Aorta (tissue), 5 donors: ENCODE data around the gene URB1. TPM values are rescaled to one million over a fixed set of nuclear protein-coding genes. Genes with fewer than 3 reads are reported as not detected.

Experiments used
- ATAC-seq: fragments of 200-7000 bp; cut with Tn5 transposase; one replicate; pipeline ENCODE4 v1.9.1; 2022; ENCODE audit warnings: moderate library complexity; ENCODE audit not compliant: low FRiP score
- DNase-seq, 2 donors: peaks; one replicate each; pipeline ENCODE4 v3.0.0-alpha.2; 2020
- H3K27ac ChIP-seq, 2 donors: one replicate each; pipeline ENCODE4 v1.5.1; 2013; ENCODE audit warnings: low read length in 2 of 2, mild to moderate bottlenecking in 2 of 2, moderate library complexity in 2 of 2, control low read depth in 1 of 2, inconsistent platforms in 1 of 2, low read depth in 1 of 2
- H3K27me3 ChIP-seq, 2 donors: one replicate each; pipeline ENCODE4 v1.6.1; 2013; ENCODE audit warnings: control low read depth in 1 of 2, low read length in 1 of 2, mild to moderate bottlenecking in 1 of 2, moderate library complexity in 1 of 2; ENCODE audit not compliant: insufficient read depth in 2 of 2, control insufficient read depth in 1 of 2
- H3K36me3 ChIP-seq, 2 donors: one replicate each; pipeline ENCODE4 v1.6.1; 2013; ENCODE audit warnings: control low read depth in 1 of 2, low read length in 1 of 2, mild to moderate bottlenecking in 1 of 2; ENCODE audit not compliant: insufficient read depth in 2 of 2, control insufficient read depth in 1 of 2
- H3K4me1 ChIP-seq, 2 donors: one replicate each; pipeline ENCODE4 v1.6.1; 2013; ENCODE audit warnings: low read length in 2 of 2, control low read depth in 1 of 2, mild to moderate bottlenecking in 1 of 2, moderate library complexity in 1 of 2; ENCODE audit not compliant: insufficient read depth in 2 of 2, control insufficient read depth in 1 of 2
- H3K4me3 ChIP-seq, 2 donors: one replicate each; pipeline ENCODE4 v1.5.1; 2013; ENCODE audit warnings: low read length in 2 of 2, control low read depth in 1 of 2, mild to moderate bottlenecking in 1 of 2
- H3K9me3 ChIP-seq: one replicate; pipeline ENCODE4 v1.6.1; 2013; ENCODE audit warnings: mild to moderate bottlenecking, low read length; ENCODE audit not compliant: control insufficient read depth
- WGBS, 2 donors: extraction: QIAGEN DNeasy Blood & Tissue Kit; methylation state at CpG; one replicate each; pipeline ENCODE4 v1.1.7; 2013; 5-methylcytosine and 5-hydroxymethylcytosine counted together
- intact Hi-C, 2 donors: fragments of 100-400 bp; cut with DNase I; formaldehyde crosslinking; loops; one replicate each; pipeline versions ENCODE4 v1.14.2 to v1.15.0; 2022
- polyA plus RNA-seq, 2 donors: library from polyadenylated mRNA; stranded (reverse); fragments of 200-250 nt; gene quantifications; one replicate each; pipeline ENCODE4 v1.2.3, GENCODE V29; 2013
- total RNA-seq, 2 donors: library from RNA; stranded (reverse); fragmentation: NEBNext Ultra II Directional; extraction: Animal tissue kit (Norgen Biotek cat#: 25700); gene quantifications; one replicate each; pipeline ENCODE4 v1.2.1, GENCODE V29; 2021
- donor health status: healthy with polysubstance abuse.
- donor health status: Bipolar disorder and iron deficiency.
- donor health status: DM: no; HTN: no; CAD: no.
- donor health status: DM: no; HTN: no; CAD: no.
- donor health status: DM: yes; HTN: yes; CAD: no.

Gene URB1
- total and polyA plus RNA-seq, 4 donors = 2.0 to 34.2 (median 13.0) TPM

- Histone ChIP-seq H3K4me1 (no peaks in the 10 kb centered on the region), H3K27ac (no peak overlapping the region), H3K9me3 (no peaks in the 10 kb centered on the region), H3K27me3 (no peaks in the 10 kb centered on the region), H3K4me3 (no peak overlapping the region), H3K36me3 (no peaks in the 10 kb centered on the region)
- 92% methylated on average over 41 of the region's 41 CpGs for WGBS, 2 donors
- DNase-seq (no peak), ATAC-seq (no peak)
- intact Hi-C loops = no loop called here
Observed at GRCh38 chr21:32300117-32300681, 92.6 kb downstream of the URB1 start.

- Histone ChIP-seq H3K27ac (no peak overlapping the region), H3K4me3 (no peak overlapping the region), H3K27me3 (no peaks in the 10 kb centered on the region), H3K9me3 (no peaks in the 10 kb centered on the region), H3K36me3 (no peaks in the 10 kb centered on the region), H3K4me1 (no peaks in the 10 kb centered on the region)
- WGBS, 2 donors = 83% methylated on average over 6 of the region's 6 CpGs
- intact Hi-C loops = no loop called here
- ATAC-seq (no peak), DNase-seq (no peak)
Observed at GRCh38 chr21:32299695-32300094, 93.1 kb downstream of the URB1 start.

GRCh38 chr21:32298658-32299081 is 94.1 kb downstream of the URB1 start, which contains the start of gene MRAP:
Gene MRAP, plus strand, starts transcription at chr21:32298855. Its CDS starts 117 bp downstream, at chr21:32298972.
- Histone ChIP-seq H3K9me3 (no peaks in the 10 kb centered on the region), H3K4me3 (no peak within 1 kb of the TSS), H3K36me3 (no peaks in the 10 kb centered on the region), H3K27me3 (no peaks in the 10 kb centered on the region), H3K27ac (no peak within 1 kb of the TSS), H3K4me1 (no peaks in the 10 kb centered on the region)
- ATAC-seq (no peak), DNase-seq (no peak)
- intact Hi-C loops = no loop called here
- 88 to 89% methylated on average over 14 of the region's 14 CpGs for WGBS, 2 donors

- DNase-seq (no peak), ATAC-seq (no peak)
- Histone ChIP-seq H3K36me3 (no peaks in the 10 kb centered on the region), H3K9me3 (no peaks in the 10 kb centered on the region), H3K27me3 (no peaks in the 10 kb centered on the region), H3K27ac (no peak overlapping the region), H3K4me3 (no peak overlapping the region), H3K4me1 (no peaks in the 10 kb centered on the region)
- 89 to 90% methylated on average over 6 of the region's 6 CpGs for WGBS, 2 donors
- intact Hi-C loops = no loop called here
Observed at GRCh38 chr21:32298148-32298559, 94.7 kb downstream of the URB1 start.

- Histone ChIP-seq H3K36me3 (no peaks in the 10 kb centered on the region), H3K27me3 (no peaks in the 10 kb centered on the region), H3K9me3 (no peaks in the 10 kb centered on the region), H3K4me1 (no peaks in the 10 kb centered on the region), H3K4me3 (no peak overlapping the region), H3K27ac (no peak overlapping the region)
- 90 to 91% methylated on average over 7 of the region's 7 CpGs for WGBS, 2 donors
- ATAC-seq (no peak), DNase-seq (no peak)
- intact Hi-C loops = no loop called here
Observed at GRCh38 chr21:32297449-32297848, 95.4 kb downstream of the URB1 start.

DNA sequence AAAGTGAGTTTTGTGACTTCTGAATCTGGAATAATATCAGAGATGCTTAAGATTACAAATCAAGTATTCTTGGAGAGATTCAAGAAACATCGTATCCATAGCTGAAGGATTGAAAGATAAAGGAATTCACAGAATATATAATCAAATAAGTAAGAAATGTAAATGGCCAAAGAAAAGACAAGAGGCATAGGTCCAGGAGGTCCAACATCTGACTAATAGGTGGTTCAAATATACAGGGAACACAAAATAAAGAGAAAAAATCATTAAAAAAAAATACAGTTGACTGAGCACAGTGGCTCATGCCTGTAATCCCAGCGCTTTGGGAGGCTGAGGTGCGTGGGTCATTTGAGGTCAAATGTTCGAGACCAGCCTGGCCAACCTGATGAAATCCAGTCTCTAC is 107.3 kb downstream of the URB1 start:
- 95 to 96% methylated on average over 4 of the region's 4 CpGs for WGBS, 2 donors
- DNase-seq = no peak

GRCh38 chr21:32282992-32283391 is 109.8 kb downstream of the URB1 start:
- intact Hi-C loops = no loop called here
- no peaks in the 10 kb centered on the region for H3K9me3 ChIP-seq
- no peaks in the 10 kb centered on the region for H3K36me3 ChIP-seq
- H3K4me1 ChIP-seq = no peaks in the 10 kb centered on the region
- ATAC-seq (no peak), DNase-seq (no peak)
- H3K27me3 ChIP-seq = no peaks in the 10 kb centered on the region
- 77 to 86% methylated on average over 6 of the region's 6 CpGs for WGBS, 2 donors
- no peak overlapping the region for H3K27ac ChIP-seq
- H3K4me3 ChIP-seq = no peak overlapping the region

More for the DNA sequence above, 107.3 kb downstream of the URB1 start:
- no peak for ATAC-seq
- intact Hi-C loops = no loop called here
- Histone ChIP-seq H3K4me3 (no peak overlapping the region), H3K9me3 (no peaks in the 10 kb centered on the region), H3K4me1 (no peaks in the 10 kb centered on the region), H3K27me3 (no peaks in the 10 kb centered on the region), H3K36me3 (no peaks in the 10 kb centered on the region), H3K27ac (no peak overlapping the region)

DNA sequence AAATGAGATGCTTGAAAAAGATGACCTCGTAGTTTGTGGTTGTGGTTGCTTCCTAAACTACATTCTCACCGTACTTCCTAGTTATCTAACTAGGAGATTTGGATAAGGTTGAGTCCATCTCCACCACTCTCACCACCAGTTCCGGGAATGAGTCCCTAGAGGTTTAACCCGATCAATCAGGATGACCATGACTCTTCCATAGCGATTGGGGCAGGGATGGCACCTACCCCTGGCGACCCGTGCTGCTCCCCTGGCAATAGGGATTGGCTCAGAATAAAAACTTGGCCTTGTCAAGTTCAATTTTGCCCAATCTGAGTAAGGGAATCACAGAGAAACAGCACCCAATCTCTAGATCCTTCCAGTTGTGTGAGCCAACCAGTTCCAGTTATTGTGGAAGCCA is 111.3 kb downstream of the URB1 start:
- intact Hi-C loops = no loop called here
- ATAC-seq = no peak

GRCh38 chr21:32279377-32279680 is 113.5 kb downstream of the URB1 start:
- intact Hi-C loops = loop anchor here in 1 of 2 donors (10.0 kb wide), 1 partner anchor 615 kb away; no protein-coding TSS in a partner anchor
- Histone ChIP-seq H3K27me3 (no peaks in the 10 kb centered on the region), H3K4me3 (peak overlapping the region; percentile 70 to 80), H3K9me3 (no peaks in the 10 kb centered on the region), H3K4me1 (no peaks in the 10 kb centered on the region), H3K27ac (no peak overlapping the region), H3K36me3 (no peaks in the 10 kb centered on the region)
- DNase-seq (no peak), ATAC-seq (no peak)
- 3 to 5% methylated on average over 10 of the region's 10 CpGs for WGBS, 2 donors

More for the DNA sequence above, 111.3 kb downstream of the URB1 start:
- no peak for DNase-seq
- H3K4me3 ChIP-seq = no peak overlapping the region
- no peak overlapping the region for H3K27ac ChIP-seq
- no peaks in the 10 kb centered on the region for H3K27me3 ChIP-seq
- H3K4me1 ChIP-seq = no peaks in the 10 kb centered on the region
- WGBS, 2 donors = 92% methylated on average over 7 of the region's 7 CpGs
- H3K9me3 ChIP-seq = no peaks in the 10 kb centered on the region
- H3K36me3 ChIP-seq = no peaks in the 10 kb centered on the region
